HepG2 (cell line): Measurements from ENCODE around the gene MYOF.

ENCODE experiments used
- ELF1 ChIP-seq: sonication (generic); formaldehyde crosslinking; IDR thresholded peaks from 2 replicates; pipeline ENCODE4 v1.4.0; 2020; ENCODE audit warnings: missing genetic modification reagents
- MED1 ChIP-seq: sonication (generic); formaldehyde crosslinking; IDR thresholded peaks from 2 replicates; pipeline ENCODE4 v1.4.0; 2020; ENCODE audit warnings: missing genetic modification reagents
- POGZ ChIP-seq: sonication (generic); formaldehyde crosslinking; IDR thresholded peaks from 2 replicates; pipeline ENCODE4 v1.4.0; 2020; ENCODE audit warnings: mild to moderate bottlenecking, missing genetic modification reagents
- ZNF503 ChIP-seq: sonication (generic); formaldehyde crosslinking; IDR thresholded peaks from 2 replicates; pipeline ENCODE4 v1.4.0; 2020; ENCODE audit warnings: missing genetic modification reagents
- TF ChIP-seq, protein P1 (sequence below): sonication (generic); formaldehyde crosslinking; IDR thresholded peaks from 2 replicates; pipeline ENCODE4 v1.5.0; 2020; ENCODE audit warnings: missing genetic modification reagents

DNA sequence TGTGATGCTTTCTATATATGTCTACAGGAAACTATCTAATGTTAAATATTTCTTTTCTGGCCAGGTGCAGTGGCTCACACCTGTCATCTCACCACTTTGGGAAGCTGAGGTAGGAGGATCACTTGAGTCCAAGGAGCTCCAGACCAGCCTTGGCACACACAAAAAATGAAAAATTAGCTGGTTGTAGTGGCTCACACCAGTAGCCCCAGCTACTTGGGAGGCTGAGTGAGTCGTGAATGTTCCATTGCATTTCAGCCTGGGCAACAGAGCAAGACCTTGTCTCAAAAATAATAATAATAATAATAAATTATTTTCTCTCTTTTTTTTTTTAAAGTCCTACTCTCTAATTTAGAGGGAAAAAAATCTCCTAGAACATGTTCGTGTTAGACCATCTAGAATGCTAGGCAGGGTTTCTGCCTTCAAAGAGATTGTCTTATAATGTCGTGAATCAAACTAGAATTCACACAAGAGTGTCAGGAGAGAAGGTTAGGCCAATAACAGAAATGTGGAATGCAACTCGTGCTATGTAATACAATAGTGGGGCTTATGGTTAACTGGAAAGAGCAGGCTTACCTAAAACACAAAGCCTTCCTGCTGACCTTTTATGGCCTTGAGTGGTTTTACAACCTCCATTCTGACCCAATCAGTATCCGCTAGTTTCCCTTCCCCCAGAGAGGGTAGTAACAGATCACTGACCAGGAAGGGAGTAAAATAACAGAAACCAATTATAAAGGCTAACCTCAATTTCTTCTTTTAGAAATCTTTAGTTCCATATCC lies 46.3 kb downstream of the MYOF start:
- TF ChIP-seq ELF1 (CRISPR knock-in tag) (no peak), POGZ (CRISPR knock-in tag) (no peak), MED1 (CRISPR knock-in tag) (no peak), ZNF503 (CRISPR knock-in tag) (no peak)
- TF ChIP-seq, protein P1, sequence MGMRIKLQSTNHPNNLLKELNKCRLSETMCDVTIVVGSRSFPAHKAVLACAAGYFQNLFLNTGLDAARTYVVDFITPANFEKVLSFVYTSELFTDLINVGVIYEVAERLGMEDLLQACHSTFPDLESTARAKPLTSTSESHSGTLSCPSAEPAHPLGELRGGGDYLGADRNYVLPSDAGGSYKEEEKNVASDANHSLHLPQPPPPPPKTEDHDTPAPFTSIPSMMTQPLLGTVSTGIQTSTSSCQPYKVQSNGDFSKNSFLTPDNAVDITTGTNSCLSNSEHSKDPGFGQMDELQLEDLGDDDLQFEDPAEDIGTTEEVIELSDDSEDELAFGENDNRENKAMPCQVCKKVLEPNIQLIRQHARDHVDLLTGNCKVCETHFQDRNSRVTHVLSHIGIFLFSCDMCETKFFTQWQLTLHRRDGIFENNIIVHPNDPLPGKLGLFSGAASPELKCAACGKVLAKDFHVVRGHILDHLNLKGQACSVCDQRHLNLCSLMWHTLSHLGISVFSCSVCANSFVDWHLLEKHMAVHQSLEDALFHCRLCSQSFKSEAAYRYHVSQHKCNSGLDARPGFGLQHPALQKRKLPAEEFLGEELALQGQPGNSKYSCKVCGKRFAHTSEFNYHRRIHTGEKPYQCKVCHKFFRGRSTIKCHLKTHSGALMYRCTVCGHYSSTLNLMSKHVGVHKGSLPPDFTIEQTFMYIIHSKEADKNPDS (CRISPR knock-in tag), result no peak
